Body of pancreas (tissue), 4 donors: ENCODE results near the gene RAET1G. TPM values are rescaled to one million over a fixed set of nuclear protein-coding genes. Genes with fewer than 3 reads are reported as not detected.
"Not testable (repeated sequence)": the region's sequence is repeated elsewhere in the genome, so short reads cannot be mapped to it uniquely, and the experiment has no call there.

Experiments used
- ATAC-seq: fragments of 150-250 bp; one replicate; pipeline ENCODE4 v1.9.1; 2016
- DNase-seq, 4 donors: peaks; one replicate each; pipeline ENCODE4 v3.0.0-alpha.2; 2019
- H3K27ac ChIP-seq, 4 donors: fragments of 200-600 bp; sonication (generic); 1 replicate in 3 of 4; 2 replicates in 1 of 4; pipeline versions ENCODE4 v1.5.1 to v1.6.1; 2016 to 2019; ENCODE audit warnings: mild to moderate bottlenecking in 1 of 4, mixed read lengths in 1 of 4, moderate library complexity in 1 of 4
- H3K27me3 ChIP-seq, 2 donors: fragments of 200-600 bp; sonication (generic); one replicate each; pipeline ENCODE4 v1.6.0; 2016; ENCODE audit warnings: mild to moderate bottlenecking in 1 of 2
- H3K36me3 ChIP-seq, 2 donors: fragments of 200-600 bp; sonication (generic); replicated peaks in 1 of 2; 2 replicates each; pipeline ENCODE4 v1.5.1; 2016; ENCODE audit warnings: low read depth in 2 of 2; ENCODE audit not compliant: insufficient read depth in 1 of 2
- H3K4me1 ChIP-seq: fragments of 200-600 bp; sonication (generic); one replicate; pipeline ENCODE4 v1.6.0; 2016
- H3K4me3 ChIP-seq, 2 donors: fragments of 200-600 bp; sonication (generic); 1 replicate in 1 of 2; 2 replicates in 1 of 2; pipeline ENCODE4 v1.5.1; 2016 to 2019
- H3K9me3 ChIP-seq, 3 donors: fragments of 200-600 bp; sonication (generic); 1 replicate in 2 of 3; 2 replicates in 1 of 3; pipeline ENCODE4 v1.5.1; 2016
- POLR2A ChIP-seq, 3 donors: fragments of 450-650 bp; IDR thresholded peaks; one replicate each; pipeline ENCODE4 v1.6.1; 2016; ENCODE audit warnings: antibody characterized with exemption in 3 of 3, mild to moderate bottlenecking in 2 of 3
- WGBS, 2 donors: methylation state at CpG; one replicate each; pipeline ENCODE4 v1.1.5; 2017; 5-methylcytosine and 5-hydroxymethylcytosine counted together
- intact Hi-C: fragments of 100-400 bp; cut with DNase I; formaldehyde crosslinking; loops from one replicate; pipeline ENCODE4 v1.15.1; 2023
- total RNA-seq, 2 donors: library from RNA; depleted of rRNA; stranded (reverse); fragments of >200 nt; gene quantifications; one replicate each; pipeline ENCODE4 v1.1.0, GENCODE V29; 2016
- TF ChIP-seq, protein P1 (sequence below), 7 experiments: fragments of 450-650 bp in 4 of 7; fragments of 200-600 bp in 3 of 7; sonication (generic) in 3 of 7; IDR thresholded peaks; one replicate each; pipeline ENCODE4 v1.5.1; 2016 to 2019; ENCODE audit warnings: antibody characterized with exemption in 7 of 7

The RAET1G gene
- total RNA-seq, 2 donors from 2014 or later, result not detected

- WGBS, 2 donors, result 63 to 64% methylated on average over 1 of the region's 1 CpG
- Histone ChIP-seq H3K27me3 (peaks cover 0 to 4% of the 10 kb centered on the region in 2 donors), H3K27ac (no peak overlapping the region), H3K36me3 (no peaks in the 10 kb centered on the region), H3K4me1 (no peaks in the 10 kb centered on the region), H3K4me3 (no peak overlapping the region), H3K9me3 (no peaks in the 10 kb centered on the region)
- no peak for TF ChIP-seq POLR2A (IDR thresholded peaks at IDR 0.05)
- TF ChIP-seq, protein P1, sequence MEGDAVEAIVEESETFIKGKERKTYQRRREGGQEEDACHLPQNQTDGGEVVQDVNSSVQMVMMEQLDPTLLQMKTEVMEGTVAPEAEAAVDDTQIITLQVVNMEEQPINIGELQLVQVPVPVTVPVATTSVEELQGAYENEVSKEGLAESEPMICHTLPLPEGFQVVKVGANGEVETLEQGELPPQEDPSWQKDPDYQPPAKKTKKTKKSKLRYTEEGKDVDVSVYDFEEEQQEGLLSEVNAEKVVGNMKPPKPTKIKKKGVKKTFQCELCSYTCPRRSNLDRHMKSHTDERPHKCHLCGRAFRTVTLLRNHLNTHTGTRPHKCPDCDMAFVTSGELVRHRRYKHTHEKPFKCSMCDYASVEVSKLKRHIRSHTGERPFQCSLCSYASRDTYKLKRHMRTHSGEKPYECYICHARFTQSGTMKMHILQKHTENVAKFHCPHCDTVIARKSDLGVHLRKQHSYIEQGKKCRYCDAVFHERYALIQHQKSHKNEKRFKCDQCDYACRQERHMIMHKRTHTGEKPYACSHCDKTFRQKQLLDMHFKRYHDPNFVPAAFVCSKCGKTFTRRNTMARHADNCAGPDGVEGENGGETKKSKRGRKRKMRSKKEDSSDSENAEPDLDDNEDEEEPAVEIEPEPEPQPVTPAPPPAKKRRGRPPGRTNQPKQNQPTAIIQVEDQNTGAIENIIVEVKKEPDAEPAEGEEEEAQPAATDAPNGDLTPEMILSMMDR (IDR thresholded peaks at IDR 0.05), result no peak
- intact Hi-C loops, result no loop called here
- DNase-seq (no peak), ATAC-seq (no peak)
Observed at GRCh38 chr6:149948011-149948410, 25.1 kb upstream of the RAET1G start.

DNA sequence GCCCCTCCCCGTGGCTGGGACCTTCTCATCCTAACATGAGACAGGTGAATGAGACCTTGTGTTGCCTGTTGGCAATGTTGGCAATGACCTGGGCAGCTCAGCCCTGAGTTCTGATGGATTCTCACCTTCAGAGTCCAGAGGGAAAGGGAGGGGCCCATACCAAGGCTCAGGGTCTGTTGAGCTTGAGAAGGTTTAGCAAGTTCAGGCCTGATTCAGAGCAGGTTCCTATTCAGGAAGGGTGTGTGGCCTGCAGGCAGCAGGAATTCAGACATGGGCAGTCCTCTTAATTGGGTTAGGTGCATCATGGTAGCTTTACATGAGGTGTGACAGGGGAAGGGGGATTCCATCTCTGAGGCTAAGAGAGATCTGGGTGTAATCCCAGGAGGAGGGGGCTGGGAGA, 24.6 kb upstream of the RAET1G start:
- H3K4me1 ChIP-seq, H3K27me3 ChIP-seq, H3K27ac ChIP-seq, H3K4me3 ChIP-seq, H3K36me3 ChIP-seq, H3K9me3 ChIP-seq, intact Hi-C loops, ATAC-seq, DNase-seq: not testable (repeated sequence)
- WGBS, 2 donors, result 40% methylated on average over 1 of the region's 1 CpG; no CpG with 5 or more reads in 1 of the 2 donors

DNA sequence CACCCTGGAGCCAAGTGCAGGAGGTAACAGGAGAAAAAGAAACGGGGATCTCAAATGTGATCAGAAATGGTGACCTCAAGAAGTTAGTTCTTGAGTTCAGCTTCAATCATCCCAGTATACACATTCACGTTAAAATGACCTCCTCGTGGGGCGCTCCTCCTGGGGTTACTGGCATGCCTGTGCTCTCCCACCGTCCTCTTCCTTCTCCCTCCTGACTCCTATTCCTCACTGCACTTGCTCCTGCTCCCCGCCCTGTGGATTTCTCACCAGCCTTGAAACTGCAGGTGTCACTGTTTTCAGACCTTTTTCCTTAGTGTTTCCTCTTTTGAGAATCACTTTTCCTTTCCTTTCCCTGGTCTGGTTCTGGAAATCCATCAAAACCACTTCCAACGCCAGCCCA, 23.7 kb upstream of the RAET1G start:
- H3K36me3 ChIP-seq, DNase-seq, H3K4me1 ChIP-seq, ATAC-seq, intact Hi-C loops, H3K9me3 ChIP-seq, H3K27me3 ChIP-seq, H3K27ac ChIP-seq, H3K4me3 ChIP-seq: not testable (repeated sequence)
- WGBS, 2 donors, result 55 to 63% methylated on average over 7 of the region's 7 CpGs

DNA sequence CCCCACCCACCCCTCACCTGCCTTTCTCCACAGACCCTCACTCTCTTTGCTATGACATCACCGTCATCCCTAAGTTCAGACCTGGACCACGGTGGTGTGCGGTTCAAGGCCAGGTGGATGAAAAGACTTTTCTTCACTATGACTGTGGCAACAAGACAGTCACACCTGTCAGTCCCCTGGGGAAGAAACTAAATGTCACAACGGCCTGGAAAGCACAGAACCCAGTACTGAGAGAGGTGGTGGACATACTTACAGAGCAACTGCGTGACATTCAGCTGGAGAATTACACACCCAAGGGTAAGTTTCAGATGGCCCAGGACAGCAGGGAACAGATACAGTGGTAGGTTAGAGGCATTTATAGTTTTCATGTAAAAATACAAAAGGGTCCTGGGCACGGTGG, 22.4 kb upstream of the RAET1G start:
- H3K4me1 ChIP-seq, ATAC-seq, H3K9me3 ChIP-seq, H3K27ac ChIP-seq, H3K4me3 ChIP-seq, intact Hi-C loops, H3K36me3 ChIP-seq, H3K27me3 ChIP-seq, DNase-seq: not testable (repeated sequence)
- WGBS, 2 donors, result 58 to 72% methylated on average over 3 of the region's 6 CpGs

- DNase-seq, H3K36me3 ChIP-seq, ATAC-seq, H3K27ac ChIP-seq, intact Hi-C loops, H3K9me3 ChIP-seq, H3K4me3 ChIP-seq: not testable (repeated sequence)
- H3K27me3 ChIP-seq, result peaks cover 0 to 20% of the 10 kb centered on the region in 2 donors
- 63 to 90% methylated on average over 2 to 4 of the region's 5 CpGs for WGBS, 2 donors
- H3K4me1 ChIP-seq, result peaks cover 19% of the 10 kb centered on the region
Observed at GRCh38 chr6:149943321-149943720, 20.4 kb upstream of the RAET1G start.

DNA sequence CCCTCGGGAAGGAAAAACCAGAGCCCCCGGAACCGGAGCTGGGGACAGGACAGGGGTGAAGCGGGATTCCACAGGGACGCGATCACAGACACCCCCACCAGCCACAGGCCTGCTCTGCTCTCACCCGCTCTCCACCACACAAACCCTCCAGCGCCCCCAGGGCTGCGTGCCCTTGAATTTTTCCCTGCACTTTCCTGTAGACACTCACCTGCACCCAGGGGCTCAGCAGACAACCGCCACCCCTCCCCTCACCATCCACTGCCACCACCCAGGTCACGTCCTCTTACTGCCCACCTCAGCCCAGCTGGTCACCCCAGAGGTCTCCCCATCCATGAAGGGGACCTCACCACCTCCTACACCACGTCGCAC, 19.5 kb upstream of the RAET1G start:
- 27 to 64% methylated on average over 7 to 13 of the region's 13 CpGs for WGBS, 2 donors
- no peak overlapping the region for H3K27ac ChIP-seq
- no peak for DNase-seq
- TF ChIP-seq POLR2A (IDR thresholded peaks at IDR 0.05), result no peak
- TF ChIP-seq, protein P1 (IDR thresholded peaks at IDR 0.05), result no peak
- H3K36me3 ChIP-seq, result no peaks in the 10 kb centered on the region
- intact Hi-C loops, result no loop called here
- peaks cover 23% of the 10 kb centered on the region for H3K4me1 ChIP-seq
- no peak overlapping the region for H3K4me3 ChIP-seq
- no peak for ATAC-seq
- H3K9me3 ChIP-seq, result no peaks in the 10 kb centered on the region
- H3K27me3 ChIP-seq, result peaks cover 0 to 21% of the 10 kb centered on the region in 2 donors
